DMS53 treated with DMSO at 0.1 percent for 48 hours (cell line): ENCODE results near the gene NOP10.
A peak's percentile ranks its signal among the peaks of the same experiment; 100 is the strongest.
"Not testable (repeated sequence)": the region's sequence is repeated elsewhere in the genome, so short reads cannot be mapped to it uniquely, and the experiment has no call there.

Source experiments
- DNase-seq: peaks from one replicate; lab custom pipeline; 2025; ENCODE audit not compliant: unreplicated experiment; lab: John Stamatoyannopoulos, UW

The NOP10 gene

GRCh38 chr15:34342737-34343575 lies at the start of gene NOP10, which contains the start of gene NUTM1:
Gene NOP10, minus strand, starts transcription at chr15:34343136. Its CDS starts 63 bp downstream, at chr15:34343073.
Gene NUTM1, plus strand, starts transcription at chr15:34343315. Its CDS starts 382 bp downstream, at chr15:34343697.
- DNase-seq = peak; percentile 87

GRCh38 chr15:34389594-34390086 lies 46.7 kb upstream of the NOP10 start:
- not testable (repeated sequence) for DNase-seq

GRCh38 chr15:34381829-34382521 lies 39.0 kb upstream of the NOP10 start:
- DNase-seq = not testable (repeated sequence)

- DNase-seq = not testable (repeated sequence)
Measured at GRCh38 chr15:34380491-34380890, 37.6 kb upstream of the NOP10 start.

GRCh38 chr15:34376856-34377255 lies 33.9 kb upstream of the NOP10 start:
- DNase-seq = no peak

GRCh38 chr15:34375541-34375940 lies 32.6 kb upstream of the NOP10 start:
- not testable (repeated sequence) for DNase-seq

- no peak for DNase-seq
Measured at GRCh38 chr15:34374816-34375215, 31.9 kb upstream of the NOP10 start.

GRCh38 chr15:34373951-34374350 lies 31.0 kb upstream of the NOP10 start:
- no peak for DNase-seq

- DNase-seq = no peak
Measured at GRCh38 chr15:34370643-34371042, 27.7 kb upstream of the NOP10 start.

- DNase-seq = no peak
Measured at GRCh38 chr15:34370129-34370528, 27.2 kb upstream of the NOP10 start.

GRCh38 chr15:34367101-34368081 lies 24.5 kb upstream of the NOP10 start, which contains the start of gene LPCAT4:
Gene LPCAT4, minus strand, starts transcription at chr15:34367196. Its CDS starts 96 bp downstream, at chr15:34367100.
- DNase-seq = peak; percentile 50

- DNase-seq = peak; percentile 26
Measured at GRCh38 chr15:34366271-34367065, 23.5 kb upstream of the NOP10 start.

GRCh38 chr15:34365836-34366235 lies 22.9 kb upstream of the NOP10 start:
- DNase-seq = no peak

- no peak for DNase-seq
Measured at GRCh38 chr15:34365091-34365825, 22.3 kb upstream of the NOP10 start.

- DNase-seq = no peak
Measured at GRCh38 chr15:34364041-34364440, 21.1 kb upstream of the NOP10 start.

- no peak for DNase-seq
Measured at GRCh38 chr15:34362047-34362773, 19.3 kb upstream of the NOP10 start.

- no peak for DNase-seq
Measured at GRCh38 chr15:34361278-34361677, 18.3 kb upstream of the NOP10 start.

GRCh38 chr15:34360298-34360697 lies 17.4 kb upstream of the NOP10 start:
- DNase-seq = no peak
